T-cell (primary cell): ENCODE measurements around the gene PPARA. TPM values are rescaled to one million over a fixed set of nuclear protein-coding genes. Genes with fewer than 3 reads are reported as not detected.

Experiments used
- ATAC-seq, 4 experiments: fragments of 200-7000 bp in 3 of 4; fragments of 150-1000 bp in 1 of 4; cut with Tn5 transposase; replicated peaks in 1 of 4; 1 replicate in 3 of 4; 2 replicates in 1 of 4; pipeline ENCODE4 v1.10.0; 2021; ENCODE audit warnings: moderate library complexity in 3 of 4, mild to moderate bottlenecking in 2 of 4, moderate number of reproducible peaks in 1 of 4
- CTCF ChIA-PET, 2 donors: fragments of 300-600 bp; sonication (Branson Sonifier 250); formaldehyde crosslinking; loops; one replicate each; lab custom pipeline; 2022; ENCODE audit warnings: antibody characterized with exemption in 2 of 2; lab: Charles Lee
- POLR2A ChIA-PET, 2 donors: fragments of 300-600 bp; sonication (Branson Sonifier 250); formaldehyde crosslinking; loops; one replicate each; lab custom pipeline; 2022; ENCODE audit warnings: antibody characterized with exemption in 2 of 2; lab: Charles Lee
- DNase-seq, 35 experiments: peaks; one replicate each; pipeline versions ENCODE4 v3.0.0 to v3.0.0-alpha.2; 2013 to 2023
- H3K27ac ChIP-seq: one replicate; pipeline ENCODE4 v1.5.1; 2013; ENCODE audit warnings: low read length
- H3K27me3 ChIP-seq, 2 experiments: replicated peaks in 1 of 2; 1 replicate in 1 of 2; 2 replicates in 1 of 2; pipeline versions ENCODE4 v1.6.1 to v1.7.0; 2013; ENCODE audit warnings: low read length in 1 of 2, mixed read lengths in 1 of 2; ENCODE audit not compliant: control insufficient read depth in 2 of 2, insufficient read depth in 2 of 2; ENCODE audit errors: extremely low read depth in 1 of 2
- H3K36me3 ChIP-seq, 2 donors: 1 replicate in 1 of 2; 2 replicates in 1 of 2; pipeline versions ENCODE4 v1.6.1 to v1.7.0; 2013; ENCODE audit warnings: low read length in 1 of 2; ENCODE audit not compliant: control insufficient read depth in 2 of 2, insufficient read depth in 1 of 2; ENCODE audit errors: extremely low read depth in 1 of 2
- H3K4me1 ChIP-seq, 2 experiments: 1 replicate in 1 of 2; 2 replicates in 1 of 2; pipeline versions ENCODE4 v1.6.1 to v1.7.0; 2013; ENCODE audit warnings: low read length in 2 of 2, mixed read lengths in 1 of 2; ENCODE audit not compliant: insufficient read depth in 2 of 2, control insufficient read depth in 1 of 2; ENCODE audit errors: extremely low read depth in 1 of 2
- H3K4me3 ChIP-seq, 2 donors: 1 replicate in 1 of 2; 2 replicates in 1 of 2; pipeline versions ENCODE4 v1.5.1 to v1.7.0; 2013; ENCODE audit warnings: mild to moderate bottlenecking in 2 of 2, low read length in 1 of 2, moderate library complexity in 1 of 2; ENCODE audit not compliant: control insufficient read depth in 1 of 2; ENCODE audit errors: extremely low read depth in 1 of 2
- H3K9me3 ChIP-seq: 2 replicates; pipeline ENCODE4 v1.7.0; 2013
- H3K27ac Mint-ChIP-seq, 2 donors: one replicate each; pipeline ENCODE4 v1.8.0; 2020 to 2021; ENCODE audit warnings: mild to moderate bottlenecking in 2 of 2, mixed read lengths in 2 of 2
- H3K27me3 Mint-ChIP-seq, 2 donors: one replicate each; pipeline ENCODE4 v1.8.0; 2021 to 2022; ENCODE audit warnings: mixed read lengths in 2 of 2
- H3K36me3 Mint-ChIP-seq: one replicate; pipeline ENCODE4 v1.8.0; 2021; ENCODE audit warnings: mixed read lengths
- H3K4me1 Mint-ChIP-seq, 3 donors: one replicate each; pipeline ENCODE4 v1.8.0; 2020 to 2022; ENCODE audit warnings: mixed read lengths in 3 of 3, mild to moderate bottlenecking in 1 of 3
- H3K4me3 Mint-ChIP-seq, 3 donors: one replicate each; pipeline ENCODE4 v1.8.0; 2020 to 2022; ENCODE audit warnings: mild to moderate bottlenecking in 3 of 3, mixed read lengths in 3 of 3, moderate library complexity in 3 of 3
- H3K9me3 Mint-ChIP-seq, 3 donors: one replicate each; pipeline ENCODE4 v1.8.0; 2020 to 2022; ENCODE audit warnings: mixed read lengths in 3 of 3
- WGBS: methylation state at CpG from one replicate; pipeline ENCODE4 v1.1.5; 2013; ENCODE audit warnings: missing lambda C conversion rate; ENCODE audit not compliant: insufficient coverage; 5-methylcytosine and 5-hydroxymethylcytosine counted together
- total RNA-seq, 35 experiments: library from RNA in 6 of 35; stranded (reverse) in 6 of 35; fragments of 120-200 nt in 1 of 35; gene quantifications; one replicate each; pipeline versions ENCODE4 v1.2.1 to v1.2.4 and lab custom pipeline; 2013 to 2026

PPARA gene
- total RNA-seq, 5 donors from 2014 or later (not counting 1 experiment from before 2014, with no cell fraction given): 11.0 to 22.2 (median 19.6) TPM

DNA sequence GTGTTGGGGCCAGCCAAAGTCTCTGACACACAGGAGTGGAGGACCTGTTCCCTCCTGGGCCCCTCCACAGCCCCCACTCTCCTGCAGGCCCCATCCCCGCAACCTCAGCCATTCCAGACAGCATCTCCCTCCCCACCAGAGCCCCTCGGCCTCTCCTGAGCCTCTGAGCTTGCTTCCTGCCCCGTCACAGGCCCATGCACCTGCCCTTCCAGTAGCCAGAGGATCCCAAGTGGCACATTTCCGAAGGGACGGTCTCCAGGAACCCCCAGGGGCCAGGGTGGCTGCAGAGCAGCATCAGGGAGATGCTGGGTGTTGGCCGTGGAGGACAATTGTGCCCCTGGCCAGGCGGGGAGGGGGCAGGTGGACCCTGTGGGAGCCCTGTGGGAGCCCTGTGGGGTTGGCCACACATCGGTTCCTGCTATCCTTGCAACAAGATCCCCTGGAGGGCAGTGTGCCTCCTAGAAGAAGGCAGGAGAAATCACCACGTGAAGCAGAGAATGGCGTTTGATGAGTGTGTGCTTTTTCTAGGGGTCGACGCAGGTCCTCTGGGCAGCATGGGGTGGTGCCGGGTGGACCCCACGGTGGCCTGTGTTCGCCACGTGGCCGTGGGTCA is 45.3 kb upstream of the PPARA start:
- Mint-ChIP-seq H3K4me1 (no peaks in the 10 kb centered on the region), H3K27me3 (no peaks in the 10 kb centered on the region), H3K9me3 (no peaks in the 10 kb centered on the region), H3K36me3 (no peaks in the 10 kb centered on the region), H3K4me3 (no peak overlapping the region), H3K27ac (no peak overlapping the region)
- H3K9me3 ChIP-seq: no peaks in the 10 kb centered on the region
- H3K4me1 ChIP-seq: no peaks in the 10 kb centered on the region
- no peak overlapping the region for H3K4me3 ChIP-seq
- ChIA-PET POLR2A (no interaction called here), CTCF (no interaction called here)
- WGBS: 85% methylated on average over 16 of the region's 17 CpGs
- peaks cover 0 to 3% of the 10 kb centered on the region in 2 donors for H3K36me3 ChIP-seq
- DNase-seq (no peak), ATAC-seq (no peak)
- H3K27me3 ChIP-seq: no peaks in the 10 kb centered on the region
- H3K27ac ChIP-seq: no peak overlapping the region

- ChIA-PET CTCF (no interaction called here), POLR2A (no interaction called here)
- H3K4me3 ChIP-seq: no peak overlapping the region
- no peaks in the 10 kb centered on the region for H3K9me3 ChIP-seq
- no peaks in the 10 kb centered on the region for H3K9me3 Mint-ChIP-seq
- no peak overlapping the region for H3K27ac ChIP-seq
- no peaks in the 10 kb centered on the region for H3K4me1 Mint-ChIP-seq
- no peaks in the 10 kb centered on the region for H3K27me3 Mint-ChIP-seq
- H3K27me3 ChIP-seq: no peaks in the 10 kb centered on the region
- DNase-seq (no peak), ATAC-seq (no peak)
- peaks cover 0 to 2% of the 10 kb centered on the region in 2 donors for H3K36me3 ChIP-seq
- H3K27ac Mint-ChIP-seq: no peak overlapping the region
- H3K36me3 Mint-ChIP-seq: no peaks in the 10 kb centered on the region
- 94% methylated on average over 19 of the region's 25 CpGs for whole genome bisulfite sequencing
- no peak overlapping the region for H3K4me3 Mint-ChIP-seq
- H3K4me1 ChIP-seq: no peaks in the 10 kb centered on the region
These were observed 44.6 kb upstream of the PPARA start for GRCh38 chr22:46105494-46106278.

DNA sequence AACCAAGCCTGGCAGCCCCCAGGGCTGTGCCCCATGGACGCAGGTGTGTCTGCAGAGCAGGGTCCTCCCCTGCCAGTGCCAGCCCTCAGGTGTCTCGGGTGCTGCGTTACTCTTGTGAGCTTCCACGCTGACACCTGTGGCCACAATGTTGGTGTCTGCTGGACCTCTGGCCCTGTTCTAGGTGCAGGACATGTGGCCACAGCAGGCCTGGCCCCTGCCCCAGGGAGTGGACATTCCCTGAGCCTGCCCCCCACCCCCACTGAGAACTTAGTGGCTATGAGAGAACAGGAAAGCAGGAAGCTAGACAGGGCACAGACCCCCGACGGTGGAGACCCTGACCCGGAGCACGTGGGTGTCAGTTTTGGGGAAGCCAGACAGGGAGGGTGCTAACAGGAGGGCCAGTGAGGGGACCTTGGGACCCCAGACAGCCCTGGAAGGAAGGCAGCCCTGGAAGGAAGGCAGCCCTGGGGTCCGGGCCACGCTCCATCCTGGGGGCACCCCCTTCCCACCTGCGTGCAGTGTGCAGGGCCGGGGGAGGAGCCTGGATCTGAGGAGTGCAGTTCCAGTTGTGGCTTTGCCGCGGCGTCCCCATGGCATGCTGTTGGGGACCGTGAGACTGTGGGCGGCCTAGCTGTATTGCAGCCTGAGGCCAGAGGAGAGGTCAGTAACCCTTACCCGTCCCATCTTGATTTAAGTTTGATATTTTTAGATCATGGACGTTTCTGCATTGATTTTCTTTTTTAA is 43.9 kb upstream of the PPARA start:
- CTCF ChIA-PET: no interaction called here

GRCh38 chr22:46107089-46107664 is 43.1 kb upstream of the PPARA start:
- Histone ChIP-seq H3K9me3 (no peaks in the 10 kb centered on the region), H3K4me1 (no peaks in the 10 kb centered on the region), H3K4me3 (no peak overlapping the region), H3K36me3 (no peaks in the 10 kb centered on the region), H3K27me3 (no peaks in the 10 kb centered on the region), H3K27ac (no peak overlapping the region)
- ChIA-PET POLR2A (no interaction called here), CTCF (no interaction called here)
- WGBS: 93% methylated on average over 31 of the region's 35 CpGs
- Mint-ChIP-seq H3K4me3 (no peak overlapping the region), H3K9me3 (no peaks in the 10 kb centered on the region), H3K27me3 (no peaks in the 10 kb centered on the region), H3K36me3 (no peaks in the 10 kb centered on the region), H3K4me1 (no peaks in the 10 kb centered on the region), H3K27ac (no peak overlapping the region)
- DNase-seq: no peak
- no peak for ATAC-seq

More for the DNA sequence above, 43.9 kb upstream of the PPARA start:
- no peaks in the 10 kb centered on the region for H3K4me1 ChIP-seq
- POLR2A ChIA-PET: no interaction called here
- Mint-ChIP-seq H3K27me3 (no peaks in the 10 kb centered on the region), H3K9me3 (no peaks in the 10 kb centered on the region), H3K27ac (no peak overlapping the region), H3K4me1 (no peaks in the 10 kb centered on the region), H3K4me3 (no peak overlapping the region), H3K36me3 (no peaks in the 10 kb centered on the region)
- WGBS: 85% methylated on average over 10 of the region's 19 CpGs
- no peaks in the 10 kb centered on the region for H3K27me3 ChIP-seq
- H3K36me3 ChIP-seq: no peaks in the 10 kb centered on the region
- no peak overlapping the region for H3K4me3 ChIP-seq
- H3K9me3 ChIP-seq: no peaks in the 10 kb centered on the region
- DNase-seq (no peak), ATAC-seq (no peak)
- no peak overlapping the region for H3K27ac ChIP-seq

GRCh38 chr22:46107753-46108563 is 42.4 kb upstream of the PPARA start:
- Mint-ChIP-seq H3K9me3 (no peaks in the 10 kb centered on the region), H3K27ac (no peak overlapping the region), H3K4me1 (no peaks in the 10 kb centered on the region), H3K27me3 (no peaks in the 10 kb centered on the region), H3K4me3 (no peak overlapping the region), H3K36me3 (no peaks in the 10 kb centered on the region)
- H3K36me3 ChIP-seq: no peaks in the 10 kb centered on the region
- no peaks in the 10 kb centered on the region for H3K27me3 ChIP-seq
- ATAC-seq (no peak), DNase-seq (no peak)
- CTCF ChIA-PET: no interaction called here
- POLR2A ChIA-PET: no interaction called here
- no peak overlapping the region for H3K4me3 ChIP-seq
- H3K4me1 ChIP-seq: no peaks in the 10 kb centered on the region
- H3K9me3 ChIP-seq: no peaks in the 10 kb centered on the region
- H3K27ac ChIP-seq: no peak overlapping the region
- 94% methylated on average over 14 of the region's 22 CpGs for WGBS
